GM21528 (cell line): Measurements from ENCODE around the gene ZNF611.
"Not testable (repeated sequence)": the region's sequence is repeated elsewhere in the genome, so short reads cannot be mapped to it uniquely, and the experiment has no call there.

ENCODE experiments used
- ATAC-seq: cut with Tn5 transposase; IDR thresholded peaks from one replicate; pipeline ENCODE4 v1.9.1; 2021; ENCODE audit warnings: mild to moderate bottlenecking, moderate library complexity; ENCODE audit not compliant: unreplicated experiment, low FRiP score

The ZNF611 gene

DNA sequence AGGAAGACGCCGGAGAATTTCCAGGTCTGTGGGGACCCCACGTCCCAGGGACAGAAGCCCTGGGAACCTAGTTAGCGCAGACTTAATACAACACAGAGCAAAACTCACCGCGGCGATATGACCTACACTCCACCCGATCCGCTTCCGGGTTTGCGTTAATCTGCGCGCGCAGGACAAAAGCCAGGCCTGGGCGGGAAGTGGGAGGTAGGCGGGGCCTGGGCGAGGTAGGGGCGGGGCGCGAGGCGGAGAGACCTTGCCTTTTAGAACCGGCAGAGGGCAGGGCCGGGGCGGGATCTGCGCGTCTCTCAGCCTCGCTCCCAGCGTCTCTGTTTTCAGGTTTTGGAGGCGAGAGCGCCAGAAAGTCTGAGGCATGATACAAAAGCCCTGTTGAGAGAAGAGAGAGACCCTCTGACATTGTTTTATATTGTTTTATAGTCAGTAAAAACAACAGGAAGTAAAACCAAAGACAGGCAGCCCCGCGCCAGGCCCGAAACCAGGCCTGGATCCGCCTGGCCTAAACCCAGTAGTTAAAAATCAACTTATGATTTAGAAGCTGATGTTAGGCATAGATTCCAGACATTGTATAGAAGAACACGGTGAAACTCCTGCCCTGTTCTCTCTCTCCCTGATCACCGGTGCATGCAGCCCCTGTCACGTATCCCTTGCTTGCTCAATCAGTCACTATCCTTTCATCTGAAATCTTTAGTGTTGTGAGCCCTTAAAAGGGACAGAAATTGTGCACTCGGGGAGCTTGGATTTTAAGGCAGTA is at the start of gene ZNF611:
ZNF611 (minus strand) TSS at position 152 of the 769 bp plus-strand sequence. CDS start 19,150 bp downstream, outside the sequence.
- ATAC-seq = peak; percentile 87

DNA sequence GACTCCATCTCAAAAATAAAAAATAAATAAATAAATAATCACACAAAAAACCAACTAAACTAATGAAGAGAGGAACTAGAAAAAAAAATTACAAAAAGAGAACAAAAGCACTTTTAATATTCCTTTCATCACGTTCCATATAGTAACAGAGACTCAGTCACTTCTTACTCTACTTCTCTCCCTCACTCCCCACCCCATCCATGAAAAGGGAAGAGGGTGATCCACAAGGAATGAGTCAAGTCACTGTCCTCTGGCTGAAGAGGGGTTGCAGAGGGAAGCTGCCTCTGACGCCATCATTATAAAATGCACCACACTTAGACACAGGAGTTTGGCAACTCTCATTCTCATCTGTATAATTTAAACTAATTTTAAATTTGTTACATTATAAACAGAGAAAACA is 48.0 kb upstream of the ZNF611 start:
- not testable (repeated sequence) for ATAC-seq

DNA sequence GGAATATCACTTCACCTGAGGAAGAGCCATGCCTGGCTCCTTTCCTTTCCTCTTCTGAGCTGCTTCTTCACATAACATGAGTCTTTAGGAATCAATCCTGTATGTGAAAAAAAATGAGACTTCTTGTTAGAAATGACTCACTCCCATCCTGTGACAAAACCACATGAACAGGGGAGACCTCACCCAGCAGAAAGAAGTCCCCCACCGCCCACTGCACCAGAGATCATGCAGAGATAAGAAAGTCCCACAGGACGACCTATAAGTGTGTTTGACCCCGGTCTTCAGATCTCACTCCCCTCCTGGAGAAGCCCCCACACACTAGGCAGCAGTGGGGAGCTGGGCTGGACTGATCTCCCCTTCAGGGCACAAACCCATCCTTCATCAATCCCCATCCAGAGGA is 44.0 kb upstream of the ZNF611 start:
- ATAC-seq = no peak

DNA sequence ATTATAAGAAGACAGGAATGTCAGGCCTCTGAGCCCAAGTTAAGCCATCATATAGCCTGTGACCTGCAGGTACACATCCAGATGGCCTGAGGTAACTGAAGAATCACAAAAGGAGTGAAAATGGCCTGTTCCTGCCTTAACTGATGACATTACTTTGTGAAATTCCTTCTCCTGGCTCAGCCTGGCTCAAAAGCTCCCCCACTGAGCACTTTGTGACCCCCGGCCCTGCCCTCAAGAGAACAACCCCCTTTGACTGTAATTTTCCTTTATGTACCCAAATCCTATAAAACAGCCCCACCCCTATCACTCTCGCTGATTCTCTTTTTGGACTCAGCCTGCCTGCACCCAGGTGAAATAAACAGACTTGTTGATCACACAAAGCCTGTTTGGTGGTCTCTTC is 21.6 kb upstream of the ZNF611 start:
- ATAC-seq = not testable (repeated sequence)

DNA sequence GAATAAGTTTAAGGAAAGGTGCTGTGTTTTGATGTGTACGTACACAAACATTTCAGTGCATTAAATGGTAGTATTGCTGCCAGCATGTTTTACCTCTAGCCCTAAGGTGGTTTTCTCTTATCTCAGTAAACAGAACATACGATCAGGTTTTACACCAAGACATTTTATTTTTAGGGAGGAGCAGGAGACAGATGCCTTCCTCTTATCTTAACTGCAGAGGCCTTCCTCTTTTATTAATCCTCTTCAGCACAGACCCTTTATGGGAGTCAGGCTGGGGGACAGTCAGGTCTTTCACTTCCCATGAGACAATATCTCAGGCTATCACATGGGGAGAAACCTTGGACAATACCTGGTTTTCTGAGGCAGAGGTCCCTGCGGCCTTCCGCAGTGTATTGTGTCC is 14.9 kb upstream of the ZNF611 start:
- no peak for ATAC-seq

DNA sequence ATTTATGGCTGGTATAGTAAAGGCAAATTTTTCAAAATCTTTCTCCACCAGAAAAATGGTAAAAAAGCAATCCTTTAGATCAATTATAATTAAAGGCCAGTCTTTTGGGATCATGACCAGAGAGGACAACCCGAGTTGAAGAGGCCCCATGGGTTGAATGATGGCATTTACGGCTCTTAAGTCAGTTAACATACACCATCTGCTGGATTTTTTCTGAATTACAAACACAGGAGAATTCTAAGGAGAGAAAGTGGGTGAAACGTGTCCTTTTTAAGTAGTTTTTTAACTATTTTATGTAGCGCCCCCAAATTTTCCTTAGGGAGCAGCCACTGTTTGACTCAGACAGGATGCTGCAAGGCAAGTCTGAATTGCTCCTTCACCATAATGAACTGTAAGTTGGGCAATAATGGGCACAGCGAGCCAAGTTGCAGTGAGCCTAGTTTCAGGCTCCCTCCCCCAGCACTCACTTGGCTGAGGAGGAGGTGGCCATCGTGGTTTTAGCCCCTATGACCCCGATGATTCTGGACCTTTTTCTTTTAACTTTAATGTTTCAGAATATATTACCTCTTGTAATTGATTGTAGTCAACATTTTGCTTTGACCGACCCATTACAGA is 13.6 kb upstream of the ZNF611 start:
- no peak for ATAC-seq

DNA sequence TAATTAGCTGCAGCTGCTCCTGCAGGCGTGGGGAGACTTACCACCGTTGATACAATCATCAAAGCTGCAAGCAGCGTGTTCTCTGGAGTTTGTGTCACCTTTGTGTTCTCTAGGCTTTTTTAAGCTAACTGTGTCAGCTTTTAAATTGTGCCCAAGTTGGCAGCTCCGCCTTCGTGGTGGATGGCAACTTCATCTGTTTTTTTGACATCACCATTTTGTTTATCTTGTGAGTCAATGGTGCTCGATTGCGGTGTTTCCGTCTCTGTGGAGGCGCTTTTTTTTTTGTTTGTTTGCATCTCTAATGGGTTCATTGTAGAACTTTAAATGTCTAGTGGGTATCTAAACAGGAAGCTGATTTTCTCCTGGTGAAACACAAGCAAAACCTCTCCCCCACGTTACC is 11.1 kb upstream of the ZNF611 start:
- not testable (repeated sequence) for ATAC-seq

DNA sequence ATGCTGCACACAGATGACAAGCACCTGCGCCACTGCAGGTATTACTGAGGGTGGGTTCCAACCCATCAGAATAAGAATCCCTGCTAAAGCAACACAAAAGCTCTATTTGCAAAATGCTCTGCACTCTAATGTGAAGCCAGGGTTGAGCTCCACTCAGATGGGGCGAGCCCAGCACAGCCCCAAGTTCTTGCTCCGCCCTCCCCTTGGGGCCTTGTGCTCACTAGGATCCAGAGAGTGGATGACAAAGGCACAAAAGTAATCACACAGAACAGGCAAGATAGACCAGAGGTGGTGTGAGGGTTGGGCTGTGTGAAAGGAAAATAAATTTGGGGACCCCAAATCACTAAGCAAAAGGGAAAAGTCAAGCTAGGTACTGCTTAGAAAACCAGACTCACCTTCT is 8.2 kb upstream of the ZNF611 start:
- ATAC-seq = no peak

DNA sequence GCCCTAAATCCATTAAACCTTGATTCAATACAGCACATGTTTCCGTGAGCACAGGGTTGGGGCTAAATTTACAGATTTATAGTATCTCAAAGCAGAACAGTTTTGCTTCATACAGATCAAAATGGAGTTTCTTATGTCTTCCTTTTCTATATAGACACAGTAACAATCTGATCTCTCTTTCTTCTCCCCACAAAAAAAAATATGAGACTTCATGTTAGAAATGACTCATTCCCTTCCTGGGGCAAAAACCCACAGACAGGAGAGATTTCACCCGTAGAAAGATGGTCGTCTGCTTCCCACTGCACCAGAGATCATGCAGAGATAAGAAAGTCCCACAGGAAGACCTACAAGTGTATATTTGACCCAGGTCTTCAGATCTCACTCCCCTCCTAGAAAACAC is 7.7 kb upstream of the ZNF611 start:
- ATAC-seq = no peak

DNA sequence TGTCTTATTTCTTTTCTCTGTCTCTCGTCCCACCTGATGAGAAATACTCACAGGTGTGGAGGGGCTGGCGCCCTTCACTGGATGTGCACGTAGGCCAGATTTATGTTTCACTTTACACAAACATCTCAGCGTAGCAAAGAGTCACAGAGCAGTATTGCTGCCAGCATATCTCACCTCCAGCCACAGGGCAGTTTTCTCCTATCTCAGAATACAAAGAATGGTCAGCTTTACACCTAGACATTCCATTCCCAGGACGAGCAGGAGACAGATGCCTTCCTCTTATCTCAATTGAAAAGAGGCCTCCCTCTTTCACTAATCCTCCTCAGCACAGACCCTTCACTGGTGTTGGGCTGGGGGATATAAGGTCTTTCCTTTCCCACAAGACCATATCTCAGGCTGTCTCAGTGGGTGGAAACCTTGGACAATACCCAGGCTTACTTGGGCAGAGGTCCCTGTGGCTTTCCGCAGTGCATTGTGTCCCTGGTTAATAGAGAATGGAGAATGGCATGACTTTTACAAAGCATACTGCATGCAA is 7.2 kb upstream of the ZNF611 start:
- ATAC-seq = no peak

DNA sequence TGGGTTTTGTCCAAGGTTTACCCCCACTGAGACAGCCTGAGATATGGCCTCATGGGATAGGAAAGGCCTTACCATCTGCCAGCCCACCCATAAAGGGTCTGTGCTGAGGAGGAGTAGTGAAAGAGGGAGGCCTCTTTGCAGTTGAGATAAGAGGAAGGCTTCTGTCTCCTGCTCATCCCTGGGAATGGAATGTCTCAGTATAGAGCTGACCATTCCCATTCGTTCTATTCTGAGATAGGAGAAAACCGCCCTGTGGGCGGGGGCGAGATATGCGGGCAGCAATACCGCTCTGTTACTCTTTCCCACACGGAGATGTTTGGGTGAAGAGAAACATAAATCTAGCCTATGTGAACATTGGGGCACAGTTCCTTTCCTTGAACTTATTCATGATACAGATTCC is 6.5 kb upstream of the ZNF611 start:
- not testable (repeated sequence) for ATAC-seq

DNA sequence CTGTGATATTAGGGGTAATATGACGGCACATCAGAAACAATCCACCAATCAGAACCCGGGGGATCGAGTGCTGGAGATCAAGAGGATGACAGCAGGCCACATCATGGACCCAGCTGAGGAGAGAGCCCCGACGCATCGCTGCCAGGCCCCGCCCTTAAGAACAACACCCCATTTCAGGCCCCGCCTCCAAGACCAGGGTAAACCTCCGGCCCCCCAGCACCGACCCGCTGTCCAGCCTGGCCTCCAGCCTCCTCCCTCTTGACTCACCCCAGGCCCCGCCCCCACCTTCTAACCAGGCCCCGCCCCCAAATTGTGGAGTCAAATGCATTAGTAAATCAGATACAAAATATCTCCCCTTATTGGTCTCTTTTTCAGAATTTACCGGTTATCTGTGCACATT is 4.7 kb upstream of the ZNF611 start:
- ATAC-seq = no peak

DNA sequence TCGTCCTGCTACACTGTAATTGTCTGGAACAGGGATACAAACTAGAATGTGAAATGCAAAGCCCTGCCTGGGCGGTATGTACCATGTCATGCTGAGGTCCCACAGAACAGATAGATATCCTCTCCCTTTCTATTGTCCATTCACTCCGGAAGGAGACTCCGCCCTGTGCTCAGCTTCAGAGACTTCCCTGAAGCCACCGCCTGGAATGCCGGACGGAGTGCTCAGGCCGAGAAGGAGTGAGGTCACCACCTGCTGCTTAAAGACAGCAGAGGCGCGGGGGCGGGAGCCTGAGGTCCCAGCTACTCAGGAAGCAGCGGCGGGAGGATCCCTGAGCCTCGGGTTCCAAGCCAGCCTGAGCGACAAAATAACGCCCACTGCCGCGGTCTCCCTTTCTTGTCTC is 890 bp upstream of the ZNF611 start:
- no peak for ATAC-seq

DNA sequence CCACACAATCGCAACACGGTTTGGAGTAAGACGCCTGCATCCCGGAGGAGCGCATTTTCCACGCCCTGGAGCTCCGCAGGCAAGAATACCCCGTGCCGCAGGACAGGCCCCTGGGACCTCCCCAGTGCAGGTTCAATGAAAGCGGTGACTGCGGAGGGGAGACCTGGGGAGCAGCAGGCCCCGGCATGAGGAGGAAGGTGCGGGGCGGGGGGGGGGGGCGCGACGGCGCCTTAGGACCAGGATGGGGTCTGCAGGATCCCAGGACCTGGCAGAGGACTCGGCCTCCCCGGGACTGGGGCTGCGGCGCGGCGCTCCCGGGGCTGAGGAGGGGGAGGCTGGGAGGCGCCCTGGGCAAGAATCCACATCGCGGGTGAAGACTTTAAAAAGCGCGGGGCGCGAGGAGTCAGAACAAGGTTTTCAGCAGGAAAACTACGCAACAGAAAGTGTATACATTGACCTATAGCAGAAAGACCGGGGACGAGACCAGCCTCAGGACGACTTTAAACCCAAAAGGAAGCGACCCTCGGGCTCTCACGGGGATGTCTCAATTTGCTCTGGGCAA is 432 bp downstream of the ZNF611 start:
- peak; percentile 41 for ATAC-seq

DNA sequence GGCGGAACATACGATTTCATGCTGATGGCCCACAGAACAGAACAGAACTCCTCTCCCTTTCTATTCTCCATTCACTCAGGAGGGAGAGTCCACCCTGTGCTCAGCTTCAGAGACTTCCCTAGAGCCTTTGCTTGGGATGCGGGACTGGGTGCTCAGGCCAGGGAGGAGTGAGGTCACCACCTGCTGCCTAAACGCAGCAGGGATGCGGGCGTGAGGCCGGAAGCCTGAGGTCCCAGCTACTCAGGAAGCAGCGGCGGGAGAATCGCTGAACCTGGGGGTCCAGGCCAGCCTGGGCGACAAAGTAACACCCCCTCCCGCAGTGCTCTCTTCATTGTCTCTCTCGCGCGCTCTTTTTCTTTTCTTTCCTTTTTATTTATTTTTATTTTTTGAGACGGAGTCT is 8.8 kb downstream of the ZNF611 start:
- not testable (repeated sequence) for ATAC-seq

DNA sequence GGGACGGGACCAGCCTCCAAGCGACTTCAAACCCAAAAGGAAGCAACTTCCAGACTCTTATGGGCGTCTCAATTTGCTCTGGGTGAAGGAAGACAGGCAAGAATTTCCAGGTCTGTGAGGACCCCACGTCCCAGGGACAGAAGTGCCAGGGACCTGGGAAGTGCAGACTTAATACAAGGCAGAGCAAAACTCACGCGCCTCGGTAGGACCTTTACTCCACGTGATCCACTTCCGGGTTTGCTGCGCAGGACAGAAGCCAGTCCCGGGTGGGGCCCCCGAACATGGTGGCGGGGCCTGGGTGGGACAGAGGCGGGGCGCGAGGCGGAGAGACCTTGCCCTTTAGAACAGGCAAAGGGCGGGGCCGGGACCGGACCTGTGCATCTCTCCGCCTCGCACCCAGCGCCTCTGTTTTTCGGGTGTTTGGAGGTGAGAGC is 9.3 kb downstream of the ZNF611 start:
- ATAC-seq = no peak

DNA sequence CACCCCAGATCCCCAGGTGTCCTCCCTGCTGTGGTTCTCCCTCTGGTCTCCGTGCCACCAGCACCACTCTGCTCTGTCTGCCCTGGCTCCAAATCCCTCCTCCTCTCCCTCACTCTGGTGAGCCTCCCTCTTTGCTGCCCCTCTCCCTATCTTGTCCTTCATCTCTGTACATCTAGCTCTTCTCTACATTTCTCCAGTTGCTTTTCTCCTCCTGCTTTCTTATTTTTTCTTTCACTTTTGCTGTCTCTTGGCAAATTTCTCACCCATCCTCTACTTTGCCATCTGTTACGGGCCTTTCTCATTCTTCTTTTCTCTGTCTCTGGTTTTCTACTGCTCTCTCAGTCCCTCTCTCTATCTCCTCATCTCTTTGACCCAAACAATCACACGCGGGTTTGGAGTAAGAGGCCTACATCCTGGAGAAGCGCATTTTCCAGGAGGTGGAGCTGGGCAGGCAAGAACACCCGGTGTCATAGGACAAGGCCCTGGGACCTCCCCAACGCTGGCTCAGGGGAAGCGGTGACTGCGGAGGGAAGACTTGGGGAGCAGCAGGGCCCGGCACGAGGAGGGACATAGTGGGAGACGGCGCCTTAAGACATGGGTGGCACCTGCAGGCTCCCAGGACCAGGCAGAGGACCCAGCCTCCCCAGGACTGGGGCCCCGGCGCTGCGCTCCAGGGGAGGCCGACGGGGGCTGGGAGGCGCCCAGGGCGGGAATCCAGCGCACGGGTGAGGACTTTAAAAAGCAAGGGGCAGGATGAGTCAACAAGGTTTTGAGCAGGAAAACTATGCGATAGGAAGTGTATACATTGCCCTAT is 9.9 kb downstream of the ZNF611 start:
- ATAC-seq = no peak

DNA sequence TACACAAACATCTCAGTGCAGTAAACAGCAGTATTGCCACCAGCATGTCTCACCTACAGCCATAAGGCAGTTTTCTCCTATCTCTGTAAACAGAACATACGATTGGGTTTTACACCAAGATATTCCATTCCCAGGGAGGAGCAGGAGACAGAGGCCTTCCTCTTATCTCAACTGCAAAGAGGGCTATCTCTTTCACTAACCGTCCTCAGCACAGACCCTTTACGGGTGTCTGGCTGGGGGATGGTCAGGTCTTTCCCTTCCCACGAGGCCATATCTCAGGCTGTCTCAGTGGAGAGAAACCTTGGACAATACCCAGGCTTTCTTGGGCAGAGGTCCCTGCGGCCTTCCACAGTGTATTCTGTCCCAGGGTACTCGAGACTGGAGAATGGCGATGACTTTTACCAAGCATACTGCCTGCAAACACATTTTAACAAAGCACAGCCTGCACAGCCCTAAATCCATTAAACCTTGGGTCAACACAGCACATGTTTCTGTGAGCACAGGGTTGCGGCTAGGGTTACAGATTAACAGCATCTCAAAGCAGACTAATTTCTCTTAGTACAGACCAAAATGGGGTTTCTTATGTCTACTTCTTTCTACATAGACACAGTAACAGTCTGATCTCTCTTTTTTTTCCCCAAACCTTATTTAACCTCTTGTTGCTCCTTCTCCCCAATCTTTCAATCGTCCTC is 10.8 kb downstream of the ZNF611 start:
- ATAC-seq = not testable (repeated sequence)

DNA sequence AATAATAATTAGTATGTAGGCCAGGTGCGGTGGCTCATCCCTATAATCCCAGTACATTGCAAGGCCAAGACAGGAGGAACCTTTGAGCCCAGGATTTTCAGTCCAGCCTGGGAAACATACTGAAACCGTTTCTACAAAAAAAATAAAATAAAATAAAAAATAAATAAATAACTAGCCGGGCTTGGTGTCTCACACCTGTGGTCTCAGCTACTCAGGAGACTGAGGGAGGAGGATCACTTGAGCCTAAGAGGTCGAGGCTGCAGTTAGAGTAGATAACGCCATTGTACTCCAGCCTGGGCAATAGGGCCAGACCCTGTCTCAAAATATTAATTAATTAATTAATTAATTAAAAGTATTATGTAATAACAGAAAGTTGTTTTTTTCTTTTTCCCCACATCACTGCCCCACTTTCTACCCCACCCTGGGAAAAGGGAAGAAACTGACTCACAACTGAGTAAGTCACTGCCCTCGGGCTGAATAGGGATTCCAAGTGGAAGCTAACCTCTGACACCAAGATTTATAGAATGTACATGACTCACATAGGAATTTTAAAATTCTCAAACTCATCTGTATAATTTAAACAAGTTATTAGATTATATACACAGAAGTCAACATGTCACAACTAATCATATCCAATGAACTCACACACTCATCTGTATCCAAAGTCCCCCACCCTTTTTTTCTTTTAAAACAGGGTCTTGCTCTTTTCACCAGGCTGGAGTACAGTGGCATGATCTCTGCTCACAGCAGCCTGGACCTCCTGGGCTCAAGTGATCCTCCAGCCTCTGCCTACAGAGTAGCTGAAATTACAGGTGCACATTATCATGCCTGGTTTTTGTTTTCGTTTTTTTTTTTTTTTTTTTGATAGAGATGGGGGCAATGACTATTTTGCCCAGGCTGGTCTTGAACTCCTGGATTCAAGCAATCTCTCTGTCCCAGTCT is 12.5 kb downstream of the ZNF611 start:
- no peak for ATAC-seq
